Stimulated activated naive B cell treated with anti-CD40 and anti-IgM and Interleukin-4, amounts not matched to agents 10 μg/mL and 1 μg/mL and 100 μg/mL, for 72 hours (primary cell): ENCODE measurements around the gene MAGEA9B.
"Not testable (repeated sequence)": the region's sequence is repeated elsewhere in the genome, so short reads cannot be mapped to it uniquely, and the experiment has no call there.

Source experiments
- ATAC-seq, 2 donors: fragments of 150-1000 bp; cut with Tn5 transposase; replicated peaks; 2 replicates each; pipeline ENCODE4 v1.10.0; 2021; ENCODE audit warnings: moderate library complexity in 1 of 2
- DNase-seq: peaks from one replicate; pipeline ENCODE4 v3.0.0; 2021
- H3K27ac Mint-ChIP-seq: one replicate; pipeline ENCODE4 v1.8.0; 2022; ENCODE audit warnings: mild to moderate bottlenecking, mixed read lengths
- H3K27me3 Mint-ChIP-seq, 2 donors: one replicate each; pipeline ENCODE4 v1.8.0; 2022; ENCODE audit warnings: mixed read lengths in 2 of 2
- H3K36me3 Mint-ChIP-seq, 2 donors: one replicate each; pipeline ENCODE4 v1.8.0; 2022; ENCODE audit warnings: mixed read lengths in 2 of 2, mild to moderate bottlenecking in 1 of 2
- H3K4me1 Mint-ChIP-seq, 2 donors: one replicate each; pipeline ENCODE4 v1.8.0; 2022; ENCODE audit warnings: mixed read lengths in 2 of 2, mild to moderate bottlenecking in 1 of 2
- H3K4me3 Mint-ChIP-seq, 2 donors: one replicate each; pipeline ENCODE4 v1.8.0; 2022; ENCODE audit warnings: mild to moderate bottlenecking in 2 of 2, mixed read lengths in 2 of 2, moderate library complexity in 1 of 2
- H3K9me3 Mint-ChIP-seq, 2 donors: one replicate each; pipeline ENCODE4 v1.8.0; 2022; ENCODE audit warnings: mixed read lengths in 2 of 2, mild to moderate bottlenecking in 1 of 2

Gene MAGEA9B

DNA sequence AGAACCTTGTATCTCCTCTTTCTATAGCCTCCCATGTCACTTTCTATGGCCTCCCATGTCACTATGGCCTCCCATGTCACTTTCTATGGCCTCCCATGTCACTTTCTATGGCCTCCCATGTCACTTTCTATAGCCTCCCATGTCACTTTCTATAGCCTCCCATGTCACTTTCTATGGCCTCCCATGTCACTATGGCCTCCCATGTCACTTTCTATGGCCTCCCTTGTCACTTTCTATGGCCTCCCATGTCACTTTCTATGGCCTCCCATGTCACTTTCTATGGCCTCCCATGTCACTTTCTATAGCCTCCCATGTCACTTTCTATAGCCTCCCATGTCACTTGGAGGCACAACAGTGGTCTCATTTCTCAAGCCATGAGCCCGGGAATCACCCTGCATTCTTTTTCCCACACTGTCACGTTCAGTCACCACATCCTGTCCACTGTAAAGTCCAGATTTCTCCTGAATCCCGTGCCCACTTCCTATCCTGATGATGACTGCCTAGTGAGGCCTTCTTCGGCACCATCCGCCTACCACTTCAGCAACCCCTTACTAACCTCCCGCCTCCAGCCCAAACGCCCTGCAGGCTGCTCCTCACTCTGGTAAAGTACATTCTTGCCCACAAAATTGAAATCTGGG, 18.1 kb upstream of the MAGEA9B start:
- not testable (repeated sequence) for DNase-seq, H3K9me3 Mint-ChIP-seq, H3K27ac Mint-ChIP-seq, H3K27me3 Mint-ChIP-seq, H3K4me3 Mint-ChIP-seq, ATAC-seq, H3K4me1 Mint-ChIP-seq
- peaks cover 23 to 27% of the 10 kb centered on the region in 2 donors for H3K36me3 Mint-ChIP-seq

DNA sequence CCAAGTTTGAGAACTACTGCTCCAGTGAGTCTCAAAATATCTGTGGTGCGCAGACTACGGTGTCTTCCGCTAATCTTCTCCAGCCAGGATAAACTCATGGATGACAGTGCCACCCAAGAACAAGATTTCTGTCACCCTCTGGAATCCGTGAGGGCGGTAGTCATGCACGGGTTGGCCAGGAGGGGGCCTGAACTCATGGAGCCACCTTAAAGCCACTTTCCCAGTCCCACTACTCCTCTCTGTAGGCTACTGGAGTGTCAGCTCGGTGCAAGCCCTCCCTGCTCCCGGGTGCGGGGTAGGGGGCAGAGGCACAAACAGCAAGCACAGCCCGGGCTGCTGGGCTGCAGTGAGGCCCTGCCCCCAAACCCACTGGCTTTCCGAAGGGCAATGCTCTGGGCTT, 11.3 kb upstream of the MAGEA9B start:
- H3K27me3 Mint-ChIP-seq, H3K4me3 Mint-ChIP-seq, H3K4me1 Mint-ChIP-seq, ATAC-seq, H3K36me3 Mint-ChIP-seq, H3K27ac Mint-ChIP-seq, DNase-seq, H3K9me3 Mint-ChIP-seq: not testable (repeated sequence)

DNA sequence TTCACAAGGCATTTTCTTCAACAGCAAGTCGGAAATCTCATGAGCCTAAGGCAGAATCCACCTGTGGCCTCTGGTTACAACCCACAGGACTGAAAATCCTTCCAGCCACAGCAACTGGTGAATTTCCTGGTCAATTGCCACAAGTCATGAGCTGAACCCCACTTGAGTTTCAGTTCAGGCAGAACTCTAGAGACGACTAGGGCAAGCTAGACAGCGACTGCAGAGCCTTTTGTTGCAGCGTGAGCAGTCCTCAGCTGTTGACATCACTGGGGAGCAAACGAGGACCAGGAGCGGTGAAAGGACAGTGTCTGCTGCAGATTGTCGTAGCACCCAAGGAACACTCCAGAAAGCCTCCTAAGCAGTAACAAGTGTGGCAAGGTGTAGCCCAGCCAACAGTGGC, 8.7 kb upstream of the MAGEA9B start:
- not testable (repeated sequence) for DNase-seq, H3K27me3 Mint-ChIP-seq, H3K4me1 Mint-ChIP-seq, H3K27ac Mint-ChIP-seq, H3K36me3 Mint-ChIP-seq, H3K4me3 Mint-ChIP-seq, H3K9me3 Mint-ChIP-seq, ATAC-seq

DNA sequence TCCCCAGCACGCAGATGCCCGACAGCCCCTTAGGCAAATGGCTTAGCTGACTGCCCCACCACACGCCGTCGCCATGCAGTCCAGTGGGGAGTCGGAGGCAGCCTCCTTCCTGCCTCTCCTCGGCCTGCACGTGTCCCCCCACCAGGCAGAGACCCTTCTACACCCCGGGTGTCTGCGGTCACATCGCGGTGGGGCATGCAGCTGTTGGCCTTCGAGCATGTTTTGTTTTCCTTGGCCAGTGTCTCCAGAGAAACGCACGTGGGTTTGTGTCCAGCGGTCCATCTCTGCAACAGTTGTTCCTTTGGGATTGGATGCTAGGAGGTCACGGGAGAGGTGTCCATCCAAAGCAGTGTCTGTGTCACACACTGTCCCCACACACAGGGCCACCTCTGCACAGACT, 8.0 kb upstream of the MAGEA9B start, which contains the start of gene HSFX2:
Gene HSFX2, minus strand, starts transcription at position 101 of the 400 bp plus-strand sequence. CDS start 614 bp downstream, outside the sequence.
- ATAC-seq, H3K27me3 Mint-ChIP-seq, H3K4me3 Mint-ChIP-seq, H3K27ac Mint-ChIP-seq, H3K36me3 Mint-ChIP-seq, DNase-seq, H3K4me1 Mint-ChIP-seq, H3K9me3 Mint-ChIP-seq: not testable (repeated sequence)

DNA sequence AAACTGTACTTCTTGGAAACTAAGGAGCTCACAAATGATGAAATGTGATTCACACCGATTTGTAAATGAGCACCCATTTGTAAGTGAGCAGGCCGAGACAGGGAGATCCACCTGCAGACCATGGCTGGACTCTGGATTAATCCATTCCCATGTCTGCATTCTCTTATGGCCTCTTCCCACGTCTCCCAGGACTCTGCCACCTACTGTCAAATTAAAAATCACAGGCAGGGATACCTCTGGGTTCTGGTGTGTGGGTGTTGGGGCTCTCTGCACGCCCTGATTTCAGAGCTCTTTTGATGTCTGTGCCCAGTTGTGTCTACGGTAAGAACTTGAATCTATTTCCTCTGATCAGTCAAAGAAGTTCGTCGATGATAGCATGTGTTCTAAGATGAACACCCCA, 3.7 kb upstream of the MAGEA9B start:
- H3K9me3 Mint-ChIP-seq, H3K27me3 Mint-ChIP-seq, H3K4me1 Mint-ChIP-seq, H3K36me3 Mint-ChIP-seq, H3K27ac Mint-ChIP-seq, H3K4me3 Mint-ChIP-seq, DNase-seq, ATAC-seq: not testable (repeated sequence)

DNA sequence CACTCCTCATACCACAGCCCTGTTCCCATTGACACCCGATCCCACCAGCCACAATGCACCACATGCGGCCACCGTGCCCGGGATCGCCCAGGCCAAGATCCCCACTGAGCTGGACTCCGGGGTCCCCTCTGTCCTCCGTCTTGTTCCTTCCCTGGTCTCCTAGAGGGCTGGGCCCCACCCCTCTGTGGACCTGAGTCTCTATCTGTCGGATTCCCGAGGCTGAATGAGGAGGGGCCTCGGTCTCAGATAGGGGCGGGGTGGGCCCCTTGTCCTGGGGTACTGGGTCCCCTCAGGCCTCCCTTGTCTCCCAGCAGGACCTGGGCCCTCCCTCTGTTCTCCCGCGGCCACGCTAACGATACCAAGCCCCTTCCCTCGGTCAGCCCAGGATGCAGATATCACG, 1.6 kb downstream of the MAGEA9B start:
- not testable (repeated sequence) for H3K4me3 Mint-ChIP-seq, H3K27me3 Mint-ChIP-seq, H3K4me1 Mint-ChIP-seq, ATAC-seq, H3K9me3 Mint-ChIP-seq, H3K36me3 Mint-ChIP-seq, H3K27ac Mint-ChIP-seq, DNase-seq

DNA sequence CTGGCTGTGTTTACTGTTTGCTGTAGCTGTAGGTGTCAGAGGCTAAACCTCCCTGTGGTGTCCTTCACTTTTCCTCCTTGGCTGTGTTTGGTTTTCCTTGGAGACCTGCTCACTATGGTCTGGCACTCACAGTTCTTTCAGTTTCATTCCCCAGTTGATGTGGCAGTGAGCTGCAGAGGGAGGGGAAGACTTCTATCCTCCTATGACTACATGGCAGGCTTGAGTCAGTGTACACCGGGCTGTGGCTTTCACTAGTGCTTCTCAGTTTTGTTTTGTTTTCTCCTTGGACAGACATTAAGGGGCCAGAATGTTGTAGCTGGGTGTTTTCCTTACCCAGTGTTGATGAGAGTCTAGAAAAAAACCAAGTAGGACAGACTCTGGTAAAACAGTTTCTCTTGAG, 13.8 kb downstream of the MAGEA9B start:
- not testable (repeated sequence) for H3K27ac Mint-ChIP-seq, H3K4me1 Mint-ChIP-seq, DNase-seq, H3K9me3 Mint-ChIP-seq, H3K27me3 Mint-ChIP-seq, H3K4me3 Mint-ChIP-seq, H3K36me3 Mint-ChIP-seq
- peak; percentile 85 to 99 for ATAC-seq

DNA sequence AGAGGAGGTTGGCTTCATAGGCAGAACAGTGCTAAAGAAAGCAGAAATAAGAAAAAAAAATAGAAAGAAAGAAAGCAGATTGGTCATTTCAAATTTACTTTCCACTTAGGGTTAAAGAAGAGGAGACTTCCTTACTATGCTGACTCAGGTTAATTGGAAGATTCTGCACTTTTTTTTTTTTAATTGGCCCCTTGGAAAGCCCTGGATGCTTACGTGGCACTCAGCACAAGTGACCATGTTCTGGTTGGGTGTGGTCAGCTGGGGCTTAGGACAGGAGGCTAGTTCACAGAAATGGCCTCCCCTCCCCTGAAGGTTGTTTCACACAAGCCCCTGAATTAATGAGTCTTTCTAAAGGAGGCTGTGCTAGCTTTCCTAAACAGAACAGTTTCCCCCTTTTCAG, 14.5 kb downstream of the MAGEA9B start:
- H3K4me1 Mint-ChIP-seq, result no peaks in the 10 kb centered on the region
- DNase-seq (no peak), ATAC-seq (no peak)
- no peak overlapping the region for H3K4me3 Mint-ChIP-seq
- no peak overlapping the region for H3K27ac Mint-ChIP-seq
- H3K36me3 Mint-ChIP-seq, result no peaks in the 10 kb centered on the region
- H3K27me3 Mint-ChIP-seq, result no peaks in the 10 kb centered on the region
- no peaks in the 10 kb centered on the region for H3K9me3 Mint-ChIP-seq

DNA sequence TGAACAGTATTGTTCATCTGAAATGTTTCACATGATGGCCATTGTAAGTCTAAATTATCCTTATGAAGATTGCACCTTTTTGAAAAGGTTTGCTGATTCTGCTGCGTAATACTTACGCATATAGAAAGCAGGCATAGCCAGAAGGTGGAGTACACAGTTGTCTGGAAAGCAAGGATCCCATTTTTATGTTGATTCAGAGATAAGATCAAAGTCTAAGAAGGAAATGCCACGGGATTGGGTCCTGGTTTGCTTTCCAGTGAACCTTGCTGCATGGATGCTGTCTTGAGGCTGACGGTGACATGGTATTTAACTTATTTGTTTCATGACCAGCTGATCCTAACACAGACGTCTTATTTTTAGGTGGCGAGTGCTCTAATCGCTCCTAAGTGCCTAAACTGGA, 15.5 kb downstream of the MAGEA9B start:
- no peak overlapping the region for H3K27ac Mint-ChIP-seq
- no peaks in the 10 kb centered on the region for H3K4me1 Mint-ChIP-seq
- H3K9me3 Mint-ChIP-seq, result no peaks in the 10 kb centered on the region
- H3K36me3 Mint-ChIP-seq, result no peaks in the 10 kb centered on the region
- ATAC-seq (no peak), DNase-seq (no peak)
- no peaks in the 10 kb centered on the region for H3K27me3 Mint-ChIP-seq
- H3K4me3 Mint-ChIP-seq, result no peak overlapping the region

DNA sequence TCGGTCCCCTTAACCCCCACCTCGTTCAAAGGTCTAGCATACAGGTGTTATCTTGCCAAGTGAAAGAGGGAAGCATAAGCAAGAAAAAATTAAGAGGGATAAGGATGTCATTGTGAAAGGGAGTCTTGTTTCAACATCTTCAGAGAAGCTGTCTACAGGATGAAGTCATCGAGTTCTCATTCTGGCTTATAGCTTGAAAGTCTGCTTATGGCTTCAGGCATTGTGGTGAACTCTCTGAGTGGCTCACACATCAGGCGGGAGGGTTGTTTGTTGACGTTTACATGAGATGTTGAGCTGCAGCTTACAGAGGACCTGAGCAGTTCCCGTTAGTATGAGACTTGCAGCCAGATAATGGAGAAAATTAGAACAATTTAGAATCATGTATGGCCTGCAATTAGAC, 16.6 kb downstream of the MAGEA9B start:
- Mint-ChIP-seq H3K36me3 (no peaks in the 10 kb centered on the region), H3K27ac (no peak overlapping the region), H3K4me1 (no peaks in the 10 kb centered on the region), H3K4me3 (no peak overlapping the region), H3K27me3 (no peaks in the 10 kb centered on the region), H3K9me3 (no peaks in the 10 kb centered on the region)
- no peak for DNase-seq
- no peak for ATAC-seq

DNA sequence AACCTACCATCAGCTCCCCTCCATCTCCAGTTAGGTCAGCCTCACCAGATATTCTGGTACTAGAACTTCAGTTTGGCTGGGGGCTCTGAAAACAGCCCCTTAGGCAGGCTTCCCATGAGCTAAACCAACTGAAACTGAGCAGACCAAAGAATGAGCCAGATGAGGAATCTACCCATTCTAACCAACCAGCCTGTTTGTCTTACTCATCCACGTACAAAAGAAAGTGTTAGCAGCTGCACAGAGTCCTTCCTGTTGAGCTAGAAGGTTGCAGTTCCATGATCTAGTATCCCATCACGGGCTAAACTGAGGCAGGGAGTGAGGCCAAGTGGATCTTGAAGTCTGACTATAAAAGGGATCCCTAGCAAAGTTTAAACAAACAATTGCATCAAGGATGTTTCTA, 17.5 kb downstream of the MAGEA9B start:
- no peak overlapping the region for H3K27ac Mint-ChIP-seq
- no peaks in the 10 kb centered on the region for H3K4me1 Mint-ChIP-seq
- peaks cover 0 to under 1% of the 10 kb centered on the region in 2 donors for H3K27me3 Mint-ChIP-seq
- no peak overlapping the region for H3K4me3 Mint-ChIP-seq
- H3K36me3 Mint-ChIP-seq, result no peaks in the 10 kb centered on the region
- H3K9me3 Mint-ChIP-seq, result no peaks in the 10 kb centered on the region
- ATAC-seq (no peak), DNase-seq (no peak)

DNA sequence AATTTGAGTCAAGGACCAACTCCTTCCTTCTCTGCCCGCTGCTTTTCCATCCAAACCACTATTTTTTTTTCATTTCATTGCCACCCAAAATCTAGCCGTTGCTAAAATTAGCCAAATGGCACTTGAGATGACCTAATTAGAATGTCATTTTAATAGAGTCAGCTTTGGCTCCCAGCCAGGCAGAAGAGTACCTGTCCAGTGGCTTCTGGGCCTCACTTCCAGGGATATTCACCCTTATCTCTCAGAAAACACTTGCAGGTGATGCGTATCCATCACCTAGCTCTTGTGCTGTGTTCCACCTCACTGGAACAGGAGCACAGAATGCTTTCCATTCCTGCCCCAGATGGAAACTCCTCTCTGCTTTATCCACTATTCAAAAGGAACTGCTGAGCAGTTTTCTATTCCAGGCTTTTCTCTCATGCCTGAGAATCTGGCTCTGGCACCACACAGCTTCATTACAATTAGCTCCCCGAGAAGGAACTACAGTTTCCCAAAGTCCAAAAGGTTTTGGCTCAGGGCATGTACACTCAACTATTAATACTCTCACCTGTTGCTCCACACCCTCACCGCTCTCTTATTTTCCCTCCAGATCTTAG, 18.5 kb downstream of the MAGEA9B start:
- Mint-ChIP-seq H3K36me3 (no peaks in the 10 kb centered on the region), H3K4me1 (no peaks in the 10 kb centered on the region), H3K4me3 (no peak overlapping the region), H3K9me3 (no peaks in the 10 kb centered on the region), H3K27me3 (peaks cover 0 to 4% of the 10 kb centered on the region in 2 donors), H3K27ac (no peak overlapping the region)
- DNase-seq, result no peak
- no peak for ATAC-seq

DNA sequence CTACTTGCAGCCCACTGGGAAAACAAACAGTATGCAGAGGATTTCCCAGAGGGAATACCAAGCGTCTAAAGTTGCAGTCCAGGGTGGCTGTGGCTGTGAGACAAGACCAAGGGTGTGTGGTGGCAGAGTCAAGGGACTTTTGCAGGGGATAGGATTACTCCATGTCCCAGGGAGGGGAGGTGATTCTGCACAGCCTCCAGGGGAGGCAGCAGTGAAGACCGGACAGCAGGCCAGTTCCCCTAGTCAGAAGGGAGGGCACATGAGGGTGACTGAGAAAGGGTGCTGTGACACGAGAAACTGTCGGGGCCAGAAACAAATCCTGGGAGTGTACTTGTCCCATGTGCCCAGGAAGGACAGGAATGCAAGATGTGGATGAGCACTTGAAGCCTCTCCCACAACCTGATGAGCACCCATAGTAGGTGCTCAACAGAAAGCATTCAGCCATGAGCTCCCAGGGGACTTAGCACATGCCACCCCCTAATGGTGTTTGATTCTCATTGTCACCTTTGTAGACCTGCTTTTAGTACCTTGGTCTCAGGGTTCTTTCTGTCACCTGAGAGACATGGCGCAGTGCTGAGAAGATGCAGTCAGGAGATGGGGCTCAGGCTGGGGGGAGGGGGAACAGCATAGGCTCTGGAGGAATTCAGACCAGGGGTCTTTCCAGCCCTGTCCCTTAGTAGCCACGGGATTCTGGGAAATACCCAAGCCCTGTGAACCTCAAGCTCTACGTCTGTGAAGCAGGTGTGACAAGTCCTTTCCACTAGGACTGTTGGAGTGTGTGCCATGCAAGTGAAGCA, 19.4 kb downstream of the MAGEA9B start:
- no peak for ATAC-seq
- Mint-ChIP-seq H3K4me1 (no peaks in the 10 kb centered on the region), H3K9me3 (no peaks in the 10 kb centered on the region), H3K27me3 (peaks cover 0 to 4% of the 10 kb centered on the region in 2 donors), H3K27ac (no peak overlapping the region), H3K4me3 (no peak overlapping the region), H3K36me3 (no peaks in the 10 kb centered on the region)
- DNase-seq, result no peak

DNA sequence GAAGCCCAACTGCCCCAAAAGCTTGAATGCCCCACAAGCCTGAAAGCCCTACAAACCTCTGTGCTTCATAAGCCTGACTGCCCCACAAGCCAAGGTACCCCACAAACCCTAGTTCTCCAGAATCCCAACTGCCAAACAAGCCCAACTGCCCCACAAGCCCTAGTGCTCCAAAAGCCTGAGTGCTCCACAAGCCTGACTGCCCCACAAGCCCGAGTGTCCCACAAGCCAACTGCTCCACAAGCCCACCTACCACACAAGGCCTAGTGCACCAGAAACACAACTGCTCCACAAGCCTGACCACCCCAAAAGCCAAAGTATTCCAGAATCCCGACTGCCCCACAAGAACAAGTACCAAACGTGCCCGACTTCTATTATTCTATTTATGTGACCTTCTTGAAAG, 23.9 kb downstream of the MAGEA9B start:
- DNase-seq (no peak), ATAC-seq (no peak)
- Mint-ChIP-seq H3K4me1 (no peaks in the 10 kb centered on the region), H3K36me3 (no peaks in the 10 kb centered on the region), H3K27me3 (peaks cover 0 to 4% of the 10 kb centered on the region in 2 donors), H3K4me3 (no peak overlapping the region), H3K9me3 (no peaks in the 10 kb centered on the region), H3K27ac (no peak overlapping the region)

DNA sequence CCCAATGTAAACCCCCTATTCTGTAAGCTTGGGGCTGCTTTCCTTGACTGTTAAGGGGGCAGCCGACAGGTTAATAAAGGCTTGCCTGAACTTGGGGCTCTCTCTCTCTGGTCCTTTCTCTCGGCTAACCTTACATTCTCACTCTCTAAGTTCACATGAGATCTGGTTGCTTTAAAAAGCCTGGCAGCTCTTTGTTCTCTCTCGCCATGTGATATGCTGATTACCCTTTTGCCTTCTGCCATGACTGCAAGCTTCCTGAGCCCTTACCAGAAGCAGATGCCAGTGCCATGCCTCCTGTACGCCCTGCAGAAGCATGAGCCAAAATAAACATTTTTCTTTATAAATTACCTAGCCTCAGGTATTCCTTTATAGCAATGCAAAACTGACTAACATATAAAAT, 32.0 kb downstream of the MAGEA9B start:
- not testable (repeated sequence) for H3K27me3 Mint-ChIP-seq, H3K4me1 Mint-ChIP-seq, H3K9me3 Mint-ChIP-seq, H3K36me3 Mint-ChIP-seq, H3K27ac Mint-ChIP-seq, H3K4me3 Mint-ChIP-seq, ATAC-seq, DNase-seq
